Measurements from ENCODE around the gene WBP2NL. TPM values are rescaled to one million over a fixed set of nuclear protein-coding genes. Genes with fewer than 3 reads are reported as not detected.

WBP2NL gene
- total and polyA plus RNA-seq, 2 of the 8 experiments (the other 6 are each of a cell fraction or from before 2014, with no cell fraction given), result not detected

DNA sequence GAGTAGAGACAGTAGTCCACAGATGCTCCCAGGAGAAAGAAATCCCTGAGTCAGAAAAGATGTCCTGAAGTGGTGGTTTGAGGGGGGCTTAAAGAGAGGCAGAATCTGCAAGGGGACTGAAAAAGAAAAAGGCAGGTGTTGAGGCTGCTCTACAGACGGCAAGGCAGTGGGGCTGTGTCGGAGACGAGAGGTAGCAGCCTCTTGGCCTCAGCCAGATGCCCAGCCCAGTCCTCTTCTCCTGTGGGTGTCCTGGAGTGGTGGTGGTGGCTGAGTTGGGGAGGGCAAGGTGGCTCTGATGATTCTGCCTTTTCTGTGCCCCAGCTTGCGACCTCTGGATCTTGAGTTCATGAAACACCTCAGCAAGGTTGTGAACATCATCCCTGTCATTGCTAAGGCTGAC, 9.3 kb upstream of the WBP2NL start:
- H4K5ac ChIP-seq (ENCODE audit: insufficient read length, low read depth, low read length), result no peak overlapping the region
- H3K14ac ChIP-seq (ENCODE audit: insufficient read length), result no peak overlapping the region
- FAIRE-seq, result no peak
- CTCF ChIA-PET (ENCODE audit: partially characterized antibody), result no interaction called here
- 97% methylated on average over 4 of the region's 4 CpGs; no CpG with 5 or more reads in 1 of the 2 experiments for WGBS, 2 experiments (ENCODE audit: extremely low coverage in 1 of 2, insufficient coverage in 1 of 2, insufficient read length in 1 of 2, insufficient replicate concordance in 2 of 2, low coverage in 1 of 2, low lambda C conversion rate in 2 of 2, missing lambda C conversion rate in 1 of 2)
- H3K18ac ChIP-seq (ENCODE audit: extremely low read depth, low read length), result no peak overlapping the region
- no peaks in the 10 kb centered on the region for H3K9me3 ChIP-seq (ENCODE audit: insufficient read depth in 2 of 2, low read depth in 1 of 2, low read length in 1 of 2)
- H3K4me2 ChIP-seq (ENCODE audit: insufficient read depth in 1 of 2, low read depth in 2 of 2, low read length in 2 of 2), result no peak overlapping the region
- no peaks in the 10 kb centered on the region for H3K79me1 ChIP-seq (ENCODE audit: low read depth, low read length)
- no peak overlapping the region for H2BK12ac ChIP-seq (ENCODE audit: low read depth, low read length)
- H3K4me1 ChIP-seq (replicated peaks in 1 of 4; ENCODE audit: control insufficient read depth in 3 of 4, insufficient read depth in 4 of 4, low read length in 3 of 4), result no peaks in the 10 kb centered on the region
- H3K23me2 ChIP-seq (ENCODE audit: low read depth, low read length), result no peaks in the 10 kb centered on the region
- H2BK5ac ChIP-seq (ENCODE audit: low read depth, low read length), result no peak overlapping the region
- H3K56ac ChIP-seq (replicated peaks; ENCODE audit: insufficient read length, low read depth, low read length), result no peak overlapping the region
- no peak overlapping the region for H4K8ac ChIP-seq (ENCODE audit: extremely low read depth, insufficient read depth, low read length)
- no peak overlapping the region for H3K4me3 ChIP-seq (ENCODE audit: extremely low read depth in 1 of 4, insufficient read depth in 2 of 4, low read depth in 3 of 4, low read length in 4 of 4)
- no peak for TF ChIP-seq EGR1 (IDR thresholded peaks at IDR 0.05; ENCODE audit: borderline replicate concordance, low read depth, low read length)
- TF ChIP-seq MAFK (IDR thresholded peaks at IDR 0.05; ENCODE audit: low read depth, low read length), result no peak
- no peak for TF ChIP-seq CBX5 (IDR thresholded peaks at IDR 0.05; ENCODE audit: low read depth, low read length)
- TF ChIP-seq RAD21 (IDR thresholded peaks at IDR 0.05 in 1 of 2, conservative IDR thresholded peaks at IDR 0.05 in 1 of 2; ENCODE audit: low read depth in 2 of 2, low read length in 2 of 2), result no peak
- TF ChIP-seq, protein P1, sequence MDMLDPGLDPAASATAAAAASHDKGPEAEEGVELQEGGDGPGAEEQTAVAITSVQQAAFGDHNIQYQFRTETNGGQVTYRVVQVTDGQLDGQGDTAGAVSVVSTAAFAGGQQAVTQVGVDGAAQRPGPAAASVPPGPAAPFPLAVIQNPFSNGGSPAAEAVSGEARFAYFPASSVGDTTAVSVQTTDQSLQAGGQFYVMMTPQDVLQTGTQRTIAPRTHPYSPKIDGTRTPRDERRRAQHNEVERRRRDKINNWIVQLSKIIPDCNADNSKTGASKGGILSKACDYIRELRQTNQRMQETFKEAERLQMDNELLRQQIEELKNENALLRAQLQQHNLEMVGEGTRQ (IDR thresholded peaks at IDR 0.05; ENCODE audit: low read length), result no peak
- no peak overlapping the region for H2BK15ac ChIP-seq (ENCODE audit: low read length)
- no peak for DNase-seq (ENCODE audit: low read depth in 1 of 2, low spot score in 2 of 2)
- no peak overlapping the region for H2BK20ac ChIP-seq (ENCODE audit: low read length)
- no peak overlapping the region for H3K27ac ChIP-seq (ENCODE audit: low read depth, low read length)
- no peaks in the 10 kb centered on the region for H3K79me2 ChIP-seq (ENCODE audit: control insufficient read depth in 1 of 2, insufficient read depth in 2 of 2, low read length in 2 of 2)
- H2BK120ac ChIP-seq (replicated peaks; ENCODE audit: low read depth, low read length), result no peak overlapping the region
- no peak overlapping the region for H4K91ac ChIP-seq (replicated peaks; ENCODE audit: insufficient read length, low read length)
- H3K4ac ChIP-seq (replicated peaks; ENCODE audit: insufficient read length, low read depth, low read length), result no peak overlapping the region
- H3K23ac ChIP-seq (ENCODE audit: insufficient read length), result no peak overlapping the region
- no peaks in the 10 kb centered on the region for H3K27me3 ChIP-seq (replicated peaks in 1 of 4; ENCODE audit: control insufficient read depth in 3 of 4, extremely low read depth in 1 of 4, insufficient read depth in 3 of 4, low read length in 3 of 4)
- no peak overlapping the region for H3K9ac ChIP-seq (replicated peaks in 1 of 4; ENCODE audit: extremely low read depth in 1 of 4, low read depth in 3 of 4, low read length in 3 of 4)
- peaks cover 0 to 3% of the 10 kb centered on the region in 2 experiments for H4K20me1 ChIP-seq (replicated peaks in 1 of 2; ENCODE audit: control insufficient read depth in 1 of 2, insufficient read depth in 2 of 2, low read length in 2 of 2)
- H2AFZ ChIP-seq (ENCODE audit: low read length), result no peak overlapping the region
- H2AK5ac ChIP-seq (ENCODE audit: low read depth, low read length), result no peak overlapping the region
- H3K36me3 ChIP-seq (ENCODE audit: control insufficient read depth in 2 of 4, insufficient read depth in 4 of 4, low read length in 3 of 4), result peaks cover 10 to 37% (median 22%) of the 10 kb centered on the region in 4 experiments; a peak in 7 of 8 replicates
- POLR2A ChIA-PET (ENCODE audit: partially characterized antibody), result no interaction called here

Data from H1 (cell line).